Activated CD8-positive, alpha-beta T cell treated with anti-CD3 and anti-CD28 coated beads for 36 hours (primary cell): ENCODE data around the gene TAS2R42. TPM values are rescaled to one million over a fixed set of nuclear protein-coding genes. Genes with fewer than 3 reads are reported as not detected.

ENCODE experiments used
- ATAC-seq: fragments of 200-7000 bp; cut with Tn5 transposase; one replicate; pipeline ENCODE4 v1.10.0; 2021; ENCODE audit warnings: mild to moderate bottlenecking, moderate library complexity
- CTCF ChIA-PET: fragments of 350-600 bp; sonication (Branson Sonifier 250); formaldehyde crosslinking; loops from one replicate; lab custom pipeline; 2021; ENCODE audit warnings: antibody characterized with exemption; lab: Charles Lee
- POLR2A ChIA-PET: fragments of 350-600 bp; sonication (Branson Sonifier 250); formaldehyde crosslinking; loops from one replicate; lab custom pipeline; 2021; ENCODE audit warnings: antibody characterized with exemption; lab: Charles Lee
- DNase-seq: peaks from one replicate; pipeline ENCODE4 v3.0.0-alpha.2; 2020
- H3K27ac Mint-ChIP-seq: one replicate; pipeline ENCODE4 v1.8.0; 2021; ENCODE audit warnings: mild to moderate bottlenecking, mixed read lengths
- H3K27me3 Mint-ChIP-seq: one replicate; pipeline ENCODE4 v1.8.0; 2021; ENCODE audit warnings: mixed read lengths
- H3K36me3 Mint-ChIP-seq: one replicate; pipeline ENCODE4 v1.8.0; 2021; ENCODE audit warnings: low read depth, mixed read lengths
- H3K4me1 Mint-ChIP-seq: one replicate; pipeline ENCODE4 v1.8.0; 2021; ENCODE audit warnings: low read depth, mixed read lengths
- H3K4me3 Mint-ChIP-seq: one replicate; pipeline ENCODE4 v1.8.0; 2021; ENCODE audit warnings: mild to moderate bottlenecking, moderate library complexity, mixed read lengths
- H3K9me3 Mint-ChIP-seq: one replicate; pipeline ENCODE4 v1.8.0; 2021; ENCODE audit warnings: mixed read lengths
- intact Hi-C: fragments of 100-400 bp; cut with micrococcal nuclease; formaldehyde crosslinking; loops from one replicate; pipeline ENCODE4 v1.10.0; 2022
- total RNA-seq, 2 experiments: library from RNA; stranded (reverse); gene quantifications; one replicate each; pipeline ENCODE4 v1.2.3, GENCODE V29; 2021
- TF ChIP-seq, protein P1 (sequence below): fragments of 200-600 bp; IDR thresholded peaks from one replicate; pipeline ENCODE4 v1.8.0; 2022; ENCODE audit warnings: antibody characterized with exemption, mild to moderate bottlenecking

The TAS2R42 gene
- total RNA-seq, 2 experiments from 2014 or later = not detected

DNA sequence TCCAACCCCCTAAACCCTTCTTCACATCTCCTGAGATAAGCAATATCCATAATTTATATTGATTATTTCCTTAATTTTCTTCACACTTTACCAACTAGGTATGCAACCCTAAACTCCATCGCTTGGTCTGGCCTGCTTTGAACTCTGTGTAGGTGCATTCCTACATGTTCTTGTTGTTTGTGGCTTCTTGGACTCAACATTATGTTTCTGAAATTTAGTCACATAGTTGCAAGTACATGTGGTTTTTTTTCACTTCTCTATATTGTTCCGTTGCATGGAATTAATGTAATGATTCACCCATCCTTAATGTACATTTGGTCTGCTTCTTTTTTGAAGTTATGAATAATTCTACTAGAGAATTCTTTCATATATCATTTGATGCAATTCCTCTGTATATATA lies 50.7 kb downstream of the TAS2R42 start:
- Mint-ChIP-seq H3K9me3 (no peaks in the 10 kb centered on the region), H3K27ac (no peak overlapping the region), H3K27me3 (no peaks in the 10 kb centered on the region), H3K4me1 (peaks cover 43% of the 10 kb centered on the region), H3K36me3 (peaks cover 27% of the 10 kb centered on the region), H3K4me3 (no peak overlapping the region)
- ChIA-PET CTCF (no interaction called here), POLR2A (interaction anchor here (1.7 kb wide), 1 partner anchor 36 kb away, joined by 5 read pairs; no protein-coding TSS in a partner anchor)
- no peak for DNase-seq
- intact Hi-C loops = no loop called here
- ATAC-seq = no peak
- TF ChIP-seq, protein P1, sequence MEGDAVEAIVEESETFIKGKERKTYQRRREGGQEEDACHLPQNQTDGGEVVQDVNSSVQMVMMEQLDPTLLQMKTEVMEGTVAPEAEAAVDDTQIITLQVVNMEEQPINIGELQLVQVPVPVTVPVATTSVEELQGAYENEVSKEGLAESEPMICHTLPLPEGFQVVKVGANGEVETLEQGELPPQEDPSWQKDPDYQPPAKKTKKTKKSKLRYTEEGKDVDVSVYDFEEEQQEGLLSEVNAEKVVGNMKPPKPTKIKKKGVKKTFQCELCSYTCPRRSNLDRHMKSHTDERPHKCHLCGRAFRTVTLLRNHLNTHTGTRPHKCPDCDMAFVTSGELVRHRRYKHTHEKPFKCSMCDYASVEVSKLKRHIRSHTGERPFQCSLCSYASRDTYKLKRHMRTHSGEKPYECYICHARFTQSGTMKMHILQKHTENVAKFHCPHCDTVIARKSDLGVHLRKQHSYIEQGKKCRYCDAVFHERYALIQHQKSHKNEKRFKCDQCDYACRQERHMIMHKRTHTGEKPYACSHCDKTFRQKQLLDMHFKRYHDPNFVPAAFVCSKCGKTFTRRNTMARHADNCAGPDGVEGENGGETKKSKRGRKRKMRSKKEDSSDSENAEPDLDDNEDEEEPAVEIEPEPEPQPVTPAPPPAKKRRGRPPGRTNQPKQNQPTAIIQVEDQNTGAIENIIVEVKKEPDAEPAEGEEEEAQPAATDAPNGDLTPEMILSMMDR = no peak

Other genes with a start within 250 kb of the TAS2R42 start
- gene TAS2R14, start 247.7 kb downstream of the TAS2R42 start, total RNA-seq = 1 to 10 TPM in 1 of 2 experiments, under 1 TPM in 1; 0.97 to 1.0 TPM
- under 1 TPM in 1 of 2 experiments, not detected in 1; 0.63 TPM for gene TAS2R50, start 200.0 kb downstream of the TAS2R42 start, total RNA-seq
- gene TAS2R20, start 188.6 kb downstream of the TAS2R42 start, total RNA-seq = 1 to 10 TPM in 1 of 2 experiments, under 1 TPM in 1; 0.81 to 1.6 TPM
- gene TAS2R19, start 164.3 kb downstream of the TAS2R42 start, total RNA-seq = 1 to 10 TPM; 1.4 to 1.5 TPM
- gene TAS2R31, start 155.5 kb downstream of the TAS2R42 start, total RNA-seq = 1 to 10 TPM; 1.2 to 1.5 TPM
- 1 to 10 TPM in 1 of 2 experiments, under 1 TPM in 1; 0.45 to 1.3 TPM for gene TAS2R46, start 124.6 kb downstream of the TAS2R42 start, total RNA-seq
- under 1 TPM; 0.31 to 0.34 TPM for gene TAS2R43, start 94.6 kb downstream of the TAS2R42 start, total RNA-seq
- 1 to 10 TPM; 1.4 to 2.3 TPM for gene TAS2R30, start 52.3 kb downstream of the TAS2R42 start, total RNA-seq
- gene SMIM10L1, start 15.7 kb downstream of the TAS2R42 start, total RNA-seq = 1 to 10 TPM; 7.9 TPM
- gene PRB3, start 82.8 kb upstream of the TAS2R42 start, total RNA-seq = not detected
- gene PRB4, start 123.5 kb upstream of the TAS2R42 start, total RNA-seq = not detected
- not detected for gene PRB2, start 208.6 kb upstream of the TAS2R42 start, total RNA-seq